ENCODE data around the gene TSHZ2.
"Not testable (repeated sequence)": the region's sequence is repeated elsewhere in the genome, so short reads cannot be mapped to it uniquely, and the experiment has no call there.

TSHZ2 gene

GRCh38 chr20:53016534-53017042 is 44.4 kb downstream of the TSHZ2 start:
- Histone ChIP-seq H3K9me3 (ENCODE audit: control insufficient read depth, insufficient read depth, low read depth, low read length) (peaks cover 4% of the 10 kb centered on the region), H3K4me3 (ENCODE audit: low read depth, low read length) (no peak overlapping the region), H3K36me3 (ENCODE audit: control insufficient read depth, insufficient read depth, low read length) (no peaks in the 10 kb centered on the region), H3K4me1 (ENCODE audit: control insufficient read depth, insufficient read depth, low read length) (no peaks in the 10 kb centered on the region), H3K27ac (ENCODE audit: low read depth, low read length) (no peak overlapping the region), H3K27me3 (ENCODE audit: control insufficient read depth, insufficient read depth, low read length) (no peaks in the 10 kb centered on the region), H3K9ac (ENCODE audit: low read length) (no peak overlapping the region)

- Histone ChIP-seq H3K27me3 (ENCODE audit: control insufficient read depth, insufficient read depth, low read length) (no peaks in the 10 kb centered on the region), H3K36me3 (ENCODE audit: control insufficient read depth, insufficient read depth, low read length) (no peaks in the 10 kb centered on the region), H3K9me3 (ENCODE audit: control insufficient read depth, insufficient read depth, low read depth, low read length) (peaks cover 4% of the 10 kb centered on the region), H3K4me3 (ENCODE audit: low read depth, low read length) (no peak overlapping the region), H3K9ac (ENCODE audit: low read length) (no peak overlapping the region), H3K27ac (ENCODE audit: low read depth, low read length) (no peak overlapping the region), H3K4me1 (ENCODE audit: control insufficient read depth, insufficient read depth, low read length) (no peaks in the 10 kb centered on the region)
These were observed 45.0 kb downstream of the TSHZ2 start for GRCh38 chr20:53017206-53017605.

GRCh38 chr20:53019464-53019863 is 47.3 kb downstream of the TSHZ2 start:
- Histone ChIP-seq H3K9ac (ENCODE audit: low read length) (no peak overlapping the region), H3K27me3 (ENCODE audit: control insufficient read depth, insufficient read depth, low read length) (no peaks in the 10 kb centered on the region), H3K9me3 (ENCODE audit: control insufficient read depth, insufficient read depth, low read depth, low read length) (no peaks in the 10 kb centered on the region), H3K36me3 (ENCODE audit: control insufficient read depth, insufficient read depth, low read length) (no peaks in the 10 kb centered on the region), H3K27ac (ENCODE audit: low read depth, low read length) (no peak overlapping the region), H3K4me3 (ENCODE audit: low read depth, low read length) (no peak overlapping the region), H3K4me1 (ENCODE audit: control insufficient read depth, insufficient read depth, low read length) (no peaks in the 10 kb centered on the region)

GRCh38 chr20:53020376-53020775 is 48.2 kb downstream of the TSHZ2 start:
- H3K9me3 ChIP-seq (ENCODE audit: control insufficient read depth, insufficient read depth, low read depth, low read length), result no peaks in the 10 kb centered on the region
- no peaks in the 10 kb centered on the region for H3K36me3 ChIP-seq (ENCODE audit: control insufficient read depth, insufficient read depth, low read length)
- H3K27me3 ChIP-seq (ENCODE audit: control insufficient read depth, insufficient read depth, low read length), result no peaks in the 10 kb centered on the region
- H3K27ac ChIP-seq (ENCODE audit: low read depth, low read length), result no peak overlapping the region
- H3K4me3 ChIP-seq (ENCODE audit: low read depth, low read length), result no peak overlapping the region
- no peaks in the 10 kb centered on the region for H3K4me1 ChIP-seq (ENCODE audit: control insufficient read depth, insufficient read depth, low read length)
- no peak overlapping the region for H3K9ac ChIP-seq (ENCODE audit: low read length)

GRCh38 chr20:53020834-53021233 is 48.7 kb downstream of the TSHZ2 start:
- Histone ChIP-seq H3K9ac (ENCODE audit: low read length) (no peak overlapping the region), H3K27me3 (ENCODE audit: control insufficient read depth, insufficient read depth, low read length) (no peaks in the 10 kb centered on the region), H3K36me3 (ENCODE audit: control insufficient read depth, insufficient read depth, low read length) (no peaks in the 10 kb centered on the region), H3K4me1 (ENCODE audit: control insufficient read depth, insufficient read depth, low read length) (no peaks in the 10 kb centered on the region), H3K4me3 (ENCODE audit: low read depth, low read length) (no peak overlapping the region), H3K27ac (ENCODE audit: low read depth, low read length) (no peak overlapping the region), H3K9me3 (ENCODE audit: control insufficient read depth, insufficient read depth, low read depth, low read length) (no peaks in the 10 kb centered on the region)

- H3K4me3 ChIP-seq (ENCODE audit: low read depth, low read length), result no peak overlapping the region
- no peaks in the 10 kb centered on the region for H3K4me1 ChIP-seq (ENCODE audit: control insufficient read depth, insufficient read depth, low read length)
- no peaks in the 10 kb centered on the region for H3K27me3 ChIP-seq (ENCODE audit: control insufficient read depth, insufficient read depth, low read length)
These were observed 49.8 kb downstream of the TSHZ2 start for GRCh38 chr20:53021934-53022333.

GRCh38 chr20:53023732-53024520 is 51.8 kb downstream of the TSHZ2 start:
- no peaks in the 10 kb centered on the region for H3K9me3 ChIP-seq (ENCODE audit: control insufficient read depth, insufficient read depth, low read depth, low read length)
- H3K27ac ChIP-seq (ENCODE audit: low read depth, low read length), result no peak overlapping the region
- H3K9ac ChIP-seq (ENCODE audit: low read length), result no peak overlapping the region
- H3K4me3 ChIP-seq (ENCODE audit: low read depth, low read length), result no peak overlapping the region
- no peaks in the 10 kb centered on the region for H3K4me1 ChIP-seq (ENCODE audit: control insufficient read depth, insufficient read depth, low read length)
- H3K27me3 ChIP-seq (ENCODE audit: control insufficient read depth, insufficient read depth, low read length), result no peaks in the 10 kb centered on the region
- no peaks in the 10 kb centered on the region for H3K36me3 ChIP-seq (ENCODE audit: control insufficient read depth, insufficient read depth, low read length)

More at GRCh38 chr20:53021934-53022333, 49.8 kb downstream of the TSHZ2 start:
- Histone ChIP-seq H3K9ac (ENCODE audit: low read length) (no peak overlapping the region), H3K36me3 (ENCODE audit: control insufficient read depth, insufficient read depth, low read length) (no peaks in the 10 kb centered on the region), H3K9me3 (ENCODE audit: control insufficient read depth, insufficient read depth, low read depth, low read length) (no peaks in the 10 kb centered on the region), H3K27ac (ENCODE audit: low read depth, low read length) (no peak overlapping the region)

- not testable (repeated sequence) for H3K4me1 ChIP-seq (ENCODE audit: control insufficient read depth, insufficient read depth, low read length); H3K9ac ChIP-seq (ENCODE audit: low read length); H3K27me3 ChIP-seq (ENCODE audit: control insufficient read depth, insufficient read depth, low read length); H3K9me3 ChIP-seq (ENCODE audit: control insufficient read depth, insufficient read depth, low read depth, low read length); H3K4me3 ChIP-seq (ENCODE audit: low read depth, low read length); H3K36me3 ChIP-seq (ENCODE audit: control insufficient read depth, insufficient read depth, low read length); H3K27ac ChIP-seq (ENCODE audit: low read depth, low read length)
These were observed 52.5 kb downstream of the TSHZ2 start for GRCh38 chr20:53024653-53025052.

- Histone ChIP-seq H3K36me3 (ENCODE audit: control insufficient read depth, insufficient read depth, low read length) (no peaks in the 10 kb centered on the region), H3K4me1 (ENCODE audit: control insufficient read depth, insufficient read depth, low read length) (no peaks in the 10 kb centered on the region), H3K4me3 (ENCODE audit: low read depth, low read length) (no peak overlapping the region), H3K27ac (ENCODE audit: low read depth, low read length) (no peak overlapping the region), H3K9ac (ENCODE audit: low read length) (no peak overlapping the region), H3K27me3 (ENCODE audit: control insufficient read depth, insufficient read depth, low read length) (no peaks in the 10 kb centered on the region), H3K9me3 (ENCODE audit: control insufficient read depth, insufficient read depth, low read depth, low read length) (no peaks in the 10 kb centered on the region)
These were observed 54.9 kb downstream of the TSHZ2 start for GRCh38 chr20:53027089-53027488.

GRCh38 chr20:53028337-53029007 is 56.3 kb downstream of the TSHZ2 start:
- Histone ChIP-seq H3K27ac (ENCODE audit: low read depth, low read length) (no peak overlapping the region), H3K4me1 (ENCODE audit: control insufficient read depth, insufficient read depth, low read length) (no peaks in the 10 kb centered on the region), H3K27me3 (ENCODE audit: control insufficient read depth, insufficient read depth, low read length) (no peaks in the 10 kb centered on the region), H3K9ac (ENCODE audit: low read length) (no peak overlapping the region), H3K4me3 (ENCODE audit: low read depth, low read length) (no peak overlapping the region), H3K36me3 (ENCODE audit: control insufficient read depth, insufficient read depth, low read length) (no peaks in the 10 kb centered on the region), H3K9me3 (ENCODE audit: control insufficient read depth, insufficient read depth, low read depth, low read length) (no peaks in the 10 kb centered on the region)

GRCh38 chr20:53030061-53030460 is 57.9 kb downstream of the TSHZ2 start:
- no peaks in the 10 kb centered on the region for H3K36me3 ChIP-seq (ENCODE audit: control insufficient read depth, insufficient read depth, low read length)
- H3K4me3 ChIP-seq (ENCODE audit: low read depth, low read length), result no peak overlapping the region
- no peak overlapping the region for H3K27ac ChIP-seq (ENCODE audit: low read depth, low read length)
- H3K9ac ChIP-seq (ENCODE audit: low read length), result no peak overlapping the region
- H3K27me3 ChIP-seq (ENCODE audit: control insufficient read depth, insufficient read depth, low read length), result no peaks in the 10 kb centered on the region
- H3K9me3 ChIP-seq (ENCODE audit: control insufficient read depth, insufficient read depth, low read depth, low read length), result no peaks in the 10 kb centered on the region
- H3K4me1 ChIP-seq (ENCODE audit: control insufficient read depth, insufficient read depth, low read length), result no peaks in the 10 kb centered on the region; the same call in 1 of the 2 replicates

Measured in HUES6 (cell line).